ENCODE measurements around the gene ZNF526.

ZNF526 gene

DNA sequence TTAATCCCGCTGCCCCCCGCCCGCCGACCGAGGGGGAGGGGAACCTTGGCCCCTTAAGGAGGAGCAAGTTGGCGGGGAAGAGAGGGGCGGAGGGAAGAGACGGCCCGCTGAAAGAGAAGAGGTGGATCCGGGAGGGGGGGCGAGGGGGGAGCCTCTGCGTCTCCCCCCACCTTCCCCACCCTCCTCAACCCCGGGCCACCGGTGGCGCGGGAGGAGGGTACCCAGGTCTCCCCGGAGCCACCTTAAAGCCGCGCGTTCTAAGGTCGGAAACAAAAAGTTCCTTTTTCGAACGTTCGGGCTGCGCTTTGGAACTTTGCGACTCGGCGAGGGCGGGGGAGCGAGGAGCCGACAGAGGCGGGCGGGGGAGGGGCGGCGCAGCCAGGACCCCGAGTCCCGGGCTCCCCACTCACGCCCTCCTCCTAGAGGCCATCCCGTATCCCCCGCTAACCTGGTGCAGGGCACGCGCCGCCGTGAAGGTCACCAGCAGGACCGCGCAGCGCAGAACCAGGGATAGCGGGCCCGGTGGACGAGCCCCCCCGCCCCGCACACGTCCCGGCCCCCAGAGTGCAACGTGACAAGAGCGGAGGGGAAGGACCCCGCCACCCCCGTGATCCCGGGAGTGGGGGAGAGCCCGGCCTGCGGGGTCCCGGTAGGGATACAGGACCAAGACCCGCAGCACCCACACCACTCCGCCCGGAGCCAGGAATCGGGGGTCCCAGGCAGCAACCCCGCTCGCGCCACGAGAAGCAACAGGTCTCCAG, 34.2 kb downstream of the ZNF526 start (continued):
- TF ChIP-seq, protein P1, sequence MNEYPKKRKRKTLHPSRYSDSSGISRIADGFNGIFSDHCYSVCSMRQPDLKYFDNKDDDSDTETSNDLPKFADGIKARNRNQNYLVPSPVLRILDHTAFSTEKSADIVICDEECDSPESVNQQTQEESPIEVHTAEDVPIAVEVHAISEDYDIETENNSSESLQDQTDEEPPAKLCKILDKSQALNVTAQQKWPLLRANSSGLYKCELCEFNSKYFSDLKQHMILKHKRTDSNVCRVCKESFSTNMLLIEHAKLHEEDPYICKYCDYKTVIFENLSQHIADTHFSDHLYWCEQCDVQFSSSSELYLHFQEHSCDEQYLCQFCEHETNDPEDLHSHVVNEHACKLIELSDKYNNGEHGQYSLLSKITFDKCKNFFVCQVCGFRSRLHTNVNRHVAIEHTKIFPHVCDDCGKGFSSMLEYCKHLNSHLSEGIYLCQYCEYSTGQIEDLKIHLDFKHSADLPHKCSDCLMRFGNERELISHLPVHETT (tag by site-specific recombination; IDR thresholded peaks at IDR 0.05) = no peak
- TF ChIP-seq, protein P2, sequence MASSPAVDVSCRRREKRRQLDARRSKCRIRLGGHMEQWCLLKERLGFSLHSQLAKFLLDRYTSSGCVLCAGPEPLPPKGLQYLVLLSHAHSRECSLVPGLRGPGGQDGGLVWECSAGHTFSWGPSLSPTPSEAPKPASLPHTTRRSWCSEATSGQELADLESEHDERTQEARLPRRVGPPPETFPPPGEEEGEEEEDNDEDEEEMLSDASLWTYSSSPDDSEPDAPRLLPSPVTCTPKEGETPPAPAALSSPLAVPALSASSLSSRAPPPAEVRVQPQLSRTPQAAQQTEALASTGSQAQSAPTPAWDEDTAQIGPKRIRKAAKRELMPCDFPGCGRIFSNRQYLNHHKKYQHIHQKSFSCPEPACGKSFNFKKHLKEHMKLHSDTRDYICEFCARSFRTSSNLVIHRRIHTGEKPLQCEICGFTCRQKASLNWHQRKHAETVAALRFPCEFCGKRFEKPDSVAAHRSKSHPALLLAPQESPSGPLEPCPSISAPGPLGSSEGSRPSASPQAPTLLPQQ (tag by site-specific recombination; IDR thresholded peaks at IDR 0.05) = peak; percentile 94
- TF ChIP-seq ZNF37A (tag by site-specific recombination; IDR thresholded peaks at IDR 0.05) (no peak), ZNF157 (tag by site-specific recombination; IDR thresholded peaks at IDR 0.05) (no peak), ZNF148 (tag by site-specific recombination; IDR thresholded peaks at IDR 0.05; ENCODE audit: borderline replicate concordance) (no peak), ZNF214 (tag by site-specific recombination; IDR thresholded peaks at IDR 0.05; ENCODE audit: borderline replicate concordance) (no peak), ZNF335 (tag by site-specific recombination; conservative IDR thresholded peaks at IDR 0.05) (peak; percentile 97), ZNF837 (tag by site-specific recombination; IDR thresholded peaks at IDR 0.05) (no peak), ZNF362 (tag by site-specific recombination; IDR thresholded peaks at IDR 0.05) (no peak), ZNF561 (tag by site-specific recombination; IDR thresholded peaks at IDR 0.05; ENCODE audit: borderline replicate concordance) (peak; percentile 95; the same call in 1 of the 2 replicates), ZNF140 (tag by site-specific recombination; IDR thresholded peaks at IDR 0.05) (no peak), ZNF274 (IDR thresholded peaks at IDR 0.05; ENCODE audit: low read length) (no peak), ZNF274 (tag by site-specific recombination; IDR thresholded peaks at IDR 0.05; ENCODE audit: borderline replicate concordance) (no peak), ZNF391 (tag by site-specific recombination; IDR thresholded peaks at IDR 0.05; ENCODE audit: borderline replicate concordance, low read depth) (peak; percentile 37; the same call in 1 of the 2 replicates), ZBTB20 (tag by site-specific recombination; IDR thresholded peaks at IDR 0.05) (peak; percentile 100), SETDB1 (IDR thresholded peaks at IDR 0.05; ENCODE audit: insufficient read length, low read length) (no peak), OSR2 (tag by site-specific recombination; IDR thresholded peaks at IDR 0.05) (no peak), ZNF311 (tag by site-specific recombination; IDR thresholded peaks at IDR 0.05; ENCODE audit: borderline replicate concordance) (no peak), ZNF600 (tag by site-specific recombination; IDR thresholded peaks at IDR 0.05) (peak; percentile 69), ZNF830 (tag by site-specific recombination; IDR thresholded peaks at IDR 0.05; ENCODE audit: low read depth) (no peak), ZNF529 (tag by site-specific recombination; IDR thresholded peaks at IDR 0.05; ENCODE audit: insufficient replicate concordance) (no peak), GLI2 (tag by site-specific recombination; IDR thresholded peaks at IDR 0.05; ENCODE audit: borderline replicate concordance, low read depth) (no peak), ZNF501 (tag by site-specific recombination; IDR thresholded peaks at IDR 0.05) (peak; percentile 50; the same call in 1 of the 2 replicates), ZNF701 (tag by site-specific recombination; IDR thresholded peaks at IDR 0.05) (no peak), ZNF248 (tag by site-specific recombination; IDR thresholded peaks at IDR 0.05) (no peak), PRDM1 (tag by site-specific recombination; IDR thresholded peaks at IDR 0.05) (no peak), TRIM28 (IDR thresholded peaks at IDR 0.05; ENCODE audit: borderline replicate concordance, low read length) (no peak), IKZF3 (tag by site-specific recombination; IDR thresholded peaks at IDR 0.05) (0 out of 2 replicates have a peak, but pooled peaks have one; percentile 18), ZBTB21 (tag by site-specific recombination; IDR thresholded peaks at IDR 0.05) (no peak; the same call in 1 of the 2 replicates), ZNF23 (tag by site-specific recombination; IDR thresholded peaks at IDR 0.05; ENCODE audit: borderline replicate concordance) (no peak)
- TF ChIP-seq, protein P3, sequence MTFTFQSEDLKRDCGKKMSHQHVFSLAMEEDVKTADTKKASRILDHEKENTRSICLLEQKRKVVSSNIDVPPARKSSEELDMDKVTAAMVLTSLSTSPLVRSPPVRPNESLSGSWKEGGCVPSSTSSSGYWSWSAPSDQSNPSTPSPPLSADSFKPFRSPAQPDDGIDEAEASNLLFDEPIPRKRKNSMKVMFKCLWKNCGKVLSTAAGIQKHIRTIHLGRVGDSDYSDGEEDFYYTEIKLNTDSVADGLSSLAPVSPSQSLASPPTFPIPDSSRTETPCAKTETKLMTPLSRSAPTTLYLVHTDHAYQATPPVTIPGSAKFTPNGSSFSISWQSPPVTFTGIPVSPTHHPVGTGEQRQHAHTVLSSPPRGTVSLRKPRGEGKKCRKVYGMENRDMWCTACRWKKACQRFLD (tag by site-specific recombination; IDR thresholded peaks at IDR 0.05) = no peak
- TF ChIP-seq, protein P4, sequence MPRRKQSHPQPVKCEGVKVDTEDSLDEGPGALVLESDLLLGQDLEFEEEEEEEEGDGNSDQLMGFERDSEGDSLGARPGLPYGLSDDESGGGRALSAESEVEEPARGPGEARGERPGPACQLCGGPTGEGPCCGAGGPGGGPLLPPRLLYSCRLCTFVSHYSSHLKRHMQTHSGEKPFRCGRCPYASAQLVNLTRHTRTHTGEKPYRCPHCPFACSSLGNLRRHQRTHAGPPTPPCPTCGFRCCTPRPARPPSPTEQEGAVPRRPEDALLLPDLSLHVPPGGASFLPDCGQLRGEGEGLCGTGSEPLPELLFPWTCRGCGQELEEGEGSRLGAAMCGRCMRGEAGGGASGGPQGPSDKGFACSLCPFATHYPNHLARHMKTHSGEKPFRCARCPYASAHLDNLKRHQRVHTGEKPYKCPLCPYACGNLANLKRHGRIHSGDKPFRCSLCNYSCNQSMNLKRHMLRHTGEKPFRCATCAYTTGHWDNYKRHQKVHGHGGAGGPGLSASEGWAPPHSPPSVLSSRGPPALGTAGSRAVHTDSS (tag by site-specific recombination; IDR thresholded peaks at IDR 0.05) = peak; percentile 17; the same call in 1 of the 2 replicates

Data from HEK293 (cell line).